Transverse colon (tissue), 4 donors: ENCODE measurements around the gene PABPN1. TPM values are rescaled to one million over a fixed set of nuclear protein-coding genes. Genes with fewer than 3 reads are reported as not detected.

Source experiments
- DNase-seq: peaks from one replicate; pipeline ENCODE4 v3.0.0-alpha.2; 2019
- H3K27ac ChIP-seq, 4 donors: fragments of 200-600 bp; sonication (generic); 2 replicates each; pipeline ENCODE4 v1.5.1; 2016 to 2018; ENCODE audit warnings: inconsistent platforms in 4 of 4
- H3K27me3 ChIP-seq: fragments of 200-600 bp; sonication (generic); 2 replicates; pipeline ENCODE4 v1.5.1; 2017; ENCODE audit warnings: inconsistent platforms
- H3K36me3 ChIP-seq, 4 donors: fragments of 200-600 bp; sonication (generic); 2 replicates each; pipeline ENCODE4 v1.5.1; 2017 to 2019; ENCODE audit warnings: inconsistent platforms in 4 of 4
- H3K4me1 ChIP-seq, 4 donors: fragments of 200-600 bp; sonication (generic); 2 replicates each; pipeline ENCODE4 v1.5.1; 2017 to 2020; ENCODE audit warnings: inconsistent platforms in 4 of 4
- H3K4me3 ChIP-seq, 4 donors: fragments of 200-600 bp; sonication (generic); 1 replicate in 1 of 4; 2 replicates in 3 of 4; pipeline versions ENCODE4 v1.5.1 to v1.6.1; 2017 to 2019; ENCODE audit warnings: inconsistent platforms in 4 of 4
- H3K9me3 ChIP-seq, 2 donors: fragments of 200-600 bp; sonication (generic); 2 replicates each; pipeline ENCODE4 v1.5.1; 2017 to 2019; ENCODE audit warnings: inconsistent platforms in 2 of 2
- EP300 ChIP-seq: sonication (generic); formaldehyde crosslinking; IDR thresholded peaks from one replicate; pipeline ENCODE4 v1.6.1; 2017; ENCODE audit warnings: antibody characterized with exemption, low read depth
- POLR2A ChIP-seq: fragments of 450-650 bp; IDR thresholded peaks from one replicate; pipeline ENCODE4 v1.6.1; 2016; ENCODE audit warnings: antibody characterized with exemption, mild to moderate bottlenecking, moderate library complexity
- POLR2AphosphoS5 ChIP-seq, 3 donors: sonication (generic); formaldehyde crosslinking; IDR thresholded peaks; one replicate each; pipeline ENCODE4 v1.6.1; 2016; ENCODE audit warnings: antibody characterized with exemption in 3 of 3
- WGBS, 2 donors: methylation state at CpG; one replicate each; pipeline ENCODE4 v1.1.5; 2018; ENCODE audit warnings: low coverage in 1 of 2; 5-methylcytosine and 5-hydroxymethylcytosine counted together
- in situ Hi-C, 4 donors: fragments of 200-750 bp; cut with MboI; loops; one replicate each; pipeline versions ENCODE4 v1.15.0 to v1.15.1; 2017; ENCODE audit warnings: low sequenced_read_pairs in 3 of 4, low pct_ligation_motif_present in 1 of 4, low pct_unique_long_range_greater_than_20kb in 1 of 4
- intact Hi-C: fragments of 100-400 bp; cut with DNase I; formaldehyde crosslinking; loops from one replicate; pipeline ENCODE4 v1.15.1; 2023; ENCODE audit warnings: low total_unique reads
- total RNA-seq, 4 donors: library from RNA; depleted of rRNA; stranded (reverse); fragments of >200 nt; gene quantifications; one replicate each; pipeline ENCODE4 v1.1.0, GENCODE V29; 2016
- TF ChIP-seq, protein P1 (sequence below), 5 experiments: fragments of 200-600 bp in 3 of 5; fragments of 450-650 bp in 2 of 5; sonication (generic) in 3 of 5; IDR thresholded peaks; 1 replicate in 2 of 5; 2 replicates in 3 of 5; pipeline ENCODE4 v1.5.1; 2016 to 2017; ENCODE audit warnings: antibody characterized with exemption in 5 of 5, inconsistent platforms in 3 of 5, mild to moderate bottlenecking in 2 of 5, moderate library complexity in 1 of 5

PABPN1 gene
- total RNA-seq, 4 donors from 2014 or later, result 50.0 to 149 (median 63.7) TPM

DNA sequence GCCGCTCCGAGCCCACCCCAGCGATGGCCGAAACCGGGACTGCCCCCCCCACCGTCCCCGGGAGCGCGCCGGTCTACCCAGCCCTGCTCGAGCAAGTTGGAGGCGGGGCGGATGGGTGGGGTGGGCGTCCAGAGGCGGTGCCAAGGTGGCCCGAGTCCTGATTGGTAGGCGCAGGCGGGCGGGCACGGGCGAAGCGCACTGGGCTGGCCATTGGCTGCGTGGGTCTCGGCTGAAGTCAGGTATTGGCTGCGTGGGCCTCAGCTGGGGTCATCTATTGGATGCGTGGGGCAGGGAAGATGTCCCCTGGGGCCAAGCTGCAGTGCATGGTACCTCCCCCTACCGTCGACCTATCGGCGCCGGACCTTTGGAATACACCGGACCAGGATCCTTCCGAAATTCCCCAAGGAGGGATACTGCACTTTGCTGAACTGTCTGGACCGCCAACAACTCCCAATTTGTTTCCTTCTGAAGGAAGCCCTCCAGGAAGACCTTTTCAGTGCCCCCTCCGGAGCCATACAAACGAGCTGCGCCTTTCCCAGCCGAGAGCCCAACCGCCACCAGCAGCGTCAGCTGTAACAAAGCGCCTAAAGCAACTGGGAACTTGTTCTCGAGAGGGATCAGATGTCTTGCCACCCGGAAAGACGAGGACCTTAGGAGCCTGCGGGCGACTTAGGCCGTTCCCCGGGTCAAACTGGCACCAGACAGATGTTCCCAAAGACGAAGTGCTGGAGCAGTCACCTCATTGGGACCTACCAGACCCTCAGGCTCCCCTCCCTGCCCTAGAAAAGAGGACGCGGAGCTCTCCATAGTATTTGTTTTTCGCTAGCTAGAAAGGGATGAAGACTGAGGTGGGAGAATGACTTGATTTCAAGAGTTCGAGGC lies 35.0 kb upstream of the PABPN1 start, which contains the start of gene HOMEZ:
HOMEZ (minus strand) TSS at position 113 of the 882 bp plus-strand sequence. CDS start 180 bp downstream, outside the sequence.
- H3K4me1 ChIP-seq, result peaks cover 5 to 22% (median 15%) of the 10 kb centered on the region in 4 donors
- in situ Hi-C loops, result loop anchor here in 3 of 4 donors (25.0 kb wide), 1 partner anchor 174 kb away; the partner anchor contains the start of genes CEBPE (in 3 of the 3) and CIROP (in 3 of the 3)
- H3K4me3 ChIP-seq, result peak within 1 kb of the TSS; percentile 70 to 96 (median 82)
- WGBS, 2 donors, result 0 to 1% methylated on average over 2 to 38 of the region's 53 CpGs
- H3K36me3 ChIP-seq, result peaks cover 0 to 4% (median 0%) of the 10 kb centered on the region in 4 donors
- peak within 1 kb of the TSS; percentile 91 to 98 (median 95) for H3K27ac ChIP-seq
- no peaks in the 10 kb centered on the region for H3K27me3 ChIP-seq
- intact Hi-C loops, result no loop called here
- TF ChIP-seq, protein P1, sequence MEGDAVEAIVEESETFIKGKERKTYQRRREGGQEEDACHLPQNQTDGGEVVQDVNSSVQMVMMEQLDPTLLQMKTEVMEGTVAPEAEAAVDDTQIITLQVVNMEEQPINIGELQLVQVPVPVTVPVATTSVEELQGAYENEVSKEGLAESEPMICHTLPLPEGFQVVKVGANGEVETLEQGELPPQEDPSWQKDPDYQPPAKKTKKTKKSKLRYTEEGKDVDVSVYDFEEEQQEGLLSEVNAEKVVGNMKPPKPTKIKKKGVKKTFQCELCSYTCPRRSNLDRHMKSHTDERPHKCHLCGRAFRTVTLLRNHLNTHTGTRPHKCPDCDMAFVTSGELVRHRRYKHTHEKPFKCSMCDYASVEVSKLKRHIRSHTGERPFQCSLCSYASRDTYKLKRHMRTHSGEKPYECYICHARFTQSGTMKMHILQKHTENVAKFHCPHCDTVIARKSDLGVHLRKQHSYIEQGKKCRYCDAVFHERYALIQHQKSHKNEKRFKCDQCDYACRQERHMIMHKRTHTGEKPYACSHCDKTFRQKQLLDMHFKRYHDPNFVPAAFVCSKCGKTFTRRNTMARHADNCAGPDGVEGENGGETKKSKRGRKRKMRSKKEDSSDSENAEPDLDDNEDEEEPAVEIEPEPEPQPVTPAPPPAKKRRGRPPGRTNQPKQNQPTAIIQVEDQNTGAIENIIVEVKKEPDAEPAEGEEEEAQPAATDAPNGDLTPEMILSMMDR (IDR thresholded peaks at IDR 0.05), result peak in 1 of 5 experiments; percentile 13
- TF ChIP-seq POLR2A (peak; percentile 85), EP300 (no peak), POLR2AphosphoS5 (IDR thresholded peaks at IDR 0.05) (peak; percentile 78 to 83 (median 79))
- H3K9me3 ChIP-seq, result no peaks in the 10 kb centered on the region
- DNase-seq, result peak; percentile 99

- in situ Hi-C loops, result loop anchor here in 3 of 4 donors (25.0 kb wide), 1 partner anchor 175 kb away; the partner anchor contains the start of genes CEBPE (in 3 of the 3) and CIROP (in 3 of the 3)
- intact Hi-C loops, result no loop called here
- no peaks in the 10 kb centered on the region for H3K9me3 ChIP-seq
- peaks cover 4% of the 10 kb centered on the region for H3K27me3 ChIP-seq
- DNase-seq, result no peak
- no peak for TF ChIP-seq POLR2A
- no peak for TF ChIP-seq EP300
- TF ChIP-seq POLR2AphosphoS5 (IDR thresholded peaks at IDR 0.05), result no peak
- TF ChIP-seq, protein P1 (IDR thresholded peaks at IDR 0.05), result no peak
- H3K4me3 ChIP-seq, result peak overlapping the region; percentile 24 to 86 (median 74)
- peak overlapping the region; percentile 91 to 98 (median 95) for H3K27ac ChIP-seq
- H3K4me1 ChIP-seq, result peaks cover 5 to 22% (median 15%) of the 10 kb centered on the region in 4 donors
- H3K36me3 ChIP-seq, result peaks cover 0 to 4% (median 0%) of the 10 kb centered on the region in 4 donors
- WGBS, 2 donors, result 40 to 51% methylated on average over 1 to 6 of the region's 6 CpGs
These were observed 34.3 kb upstream of the PABPN1 start for GRCh38 chr14:23286902-23287479.

GRCh38 chr14:23294734-23295561 lies 26.3 kb upstream of the PABPN1 start:
- Histone ChIP-seq H3K4me1 (peaks cover under 1 to 20% (median 8%) of the 10 kb centered on the region in 4 donors), H3K36me3 (no peaks in the 10 kb centered on the region), H3K27me3 (peaks cover 5% of the 10 kb centered on the region), H3K27ac (peak overlapping the region in 1 of 4 donors; percentile 11), H3K9me3 (no peaks in the 10 kb centered on the region), H3K4me3 (no peak overlapping the region)
- TF ChIP-seq POLR2A, result no peak
- TF ChIP-seq, protein P1 (IDR thresholded peaks at IDR 0.05), result peak; percentile 87 to 92 (median 88)
- no peak for TF ChIP-seq EP300
- WGBS, 2 donors, result 26 to 34% methylated on average over 15 to 23 of the region's 24 CpGs
- in situ Hi-C loops (loop anchor here in 3 of 4 donors (25.0 kb wide), 1 partner anchor 183 kb away; the partner anchor contains the start of genes CEBPE (in 3 of the 3) and CIROP (in 3 of the 3)), intact Hi-C loops (no loop called here)
- DNase-seq, result peak; percentile 33
